ENCODE results near the gene ZNF784. TPM values are rescaled to one million over a fixed set of nuclear protein-coding genes. Genes with fewer than 3 reads are reported as not detected.
A peak's percentile ranks its signal among the peaks of the same experiment; 100 is the strongest.

The ZNF784 gene
- total and polyA plus RNA-seq, 2 of the 8 experiments (the other 6 are each of a cell fraction or from before 2014, with no cell fraction given) = 6.5 to 8.0 TPM

DNA sequence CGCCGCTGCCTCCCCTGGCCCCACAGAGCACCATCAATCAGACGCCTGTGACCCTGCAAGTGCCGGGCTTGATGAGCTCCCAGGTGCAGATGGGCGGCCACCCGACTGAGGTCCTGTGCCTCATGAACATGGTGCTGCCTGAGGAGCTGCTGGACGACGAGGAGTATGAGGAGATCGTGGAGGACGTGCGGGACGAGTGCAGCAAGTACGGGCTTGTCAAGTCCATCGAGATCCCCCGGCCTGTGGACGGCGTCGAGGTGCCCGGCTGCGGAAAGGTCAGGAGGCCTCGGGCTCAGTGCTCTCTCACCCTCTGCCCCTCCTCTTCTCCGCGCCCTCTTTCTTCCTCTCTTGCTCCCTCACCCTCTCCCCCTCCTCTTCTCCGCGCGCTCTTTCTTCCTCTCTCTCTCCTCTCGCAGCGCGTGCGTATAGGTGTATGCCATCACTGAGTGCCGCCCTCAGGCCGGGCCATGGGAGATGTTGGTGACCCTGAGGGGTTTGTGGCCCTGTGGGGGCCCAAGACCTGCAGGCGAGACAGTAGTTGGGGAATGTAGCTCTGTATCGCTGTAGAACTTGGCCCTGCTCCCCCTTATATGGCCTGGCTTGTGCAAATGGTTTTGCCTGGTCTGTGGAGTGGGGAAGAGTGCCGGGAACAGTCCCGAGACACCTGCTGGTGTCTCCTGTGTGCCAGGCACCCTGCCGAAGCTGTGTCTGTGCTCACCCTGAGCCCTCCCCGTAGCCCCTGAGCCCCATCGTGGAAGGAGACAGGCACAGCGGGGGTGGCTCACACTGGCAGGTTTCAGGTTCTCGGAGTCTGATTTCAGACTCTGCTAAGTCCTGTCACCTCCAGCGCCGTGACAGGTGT, 45.3 kb upstream of the ZNF784 start:
- peaks cover 4 to 62% of the 10 kb centered on the region in 2 experiments; a peak in 3 of 4 replicates for H3K79me2 ChIP-seq (ENCODE audit: control insufficient read depth in 1 of 2, insufficient read depth in 2 of 2, low read length in 2 of 2)

More for the DNA sequence above, 45.3 kb upstream of the ZNF784 start:
- Histone ChIP-seq H3K9me3 (ENCODE audit: insufficient read depth in 2 of 2, low read depth in 1 of 2, low read length in 1 of 2) (no peaks in the 10 kb centered on the region), H3K4me1 (replicated peaks in 1 of 4; ENCODE audit: control insufficient read depth in 3 of 4, insufficient read depth in 4 of 4, low read length in 3 of 4) (peaks cover 0 to 11% (median 5%) of the 10 kb centered on the region in 4 experiments; a peak in 5 of 7 replicates), H3K4me2 (ENCODE audit: insufficient read depth in 1 of 2, low read depth in 2 of 2, low read length in 2 of 2) (no peak overlapping the region), H2AK5ac (ENCODE audit: low read depth, low read length) (no peak overlapping the region), H2BK12ac (ENCODE audit: low read depth, low read length) (peak overlapping the region; percentile 39; the same call in 1 of the 2 replicates), H3K79me1 (ENCODE audit: low read depth, low read length) (peaks cover 15% of the 10 kb centered on the region), H3K23me2 (ENCODE audit: low read depth, low read length) (no peaks in the 10 kb centered on the region), H3K18ac (ENCODE audit: extremely low read depth, low read length) (no peak overlapping the region), H3K56ac (replicated peaks; ENCODE audit: insufficient read length, low read depth, low read length) (no peak overlapping the region), H3K14ac (ENCODE audit: insufficient read length) (no peak overlapping the region), H3K4ac (replicated peaks; ENCODE audit: insufficient read length, low read depth, low read length) (no peak overlapping the region), H4K20me1 (replicated peaks in 1 of 2; ENCODE audit: control insufficient read depth in 1 of 2, insufficient read depth in 2 of 2, low read length in 2 of 2) (peaks cover 31 to 45% of the 10 kb centered on the region in 2 experiments), H3K9ac (replicated peaks in 1 of 4; ENCODE audit: extremely low read depth in 1 of 4, low read depth in 3 of 4, low read length in 3 of 4) (no peak overlapping the region), H2BK120ac (replicated peaks; ENCODE audit: low read depth, low read length) (no peak overlapping the region), H4K5ac (ENCODE audit: insufficient read length, low read depth, low read length) (no peak overlapping the region), H3K27me3 (replicated peaks in 1 of 4; ENCODE audit: control insufficient read depth in 3 of 4, extremely low read depth in 1 of 4, insufficient read depth in 3 of 4, low read length in 3 of 4) (no peaks in the 10 kb centered on the region), H3K27ac (ENCODE audit: low read depth, low read length) (no peak overlapping the region; the same call in 1 of the 2 replicates), H2BK20ac (ENCODE audit: low read length) (no peak overlapping the region), H4K8ac (ENCODE audit: extremely low read depth, insufficient read depth, low read length) (peak overlapping the region; percentile 96), H2BK5ac (ENCODE audit: low read depth, low read length) (no peak overlapping the region; the same call in 1 of the 2 replicates), H3K36me3 (ENCODE audit: control insufficient read depth in 2 of 4, insufficient read depth in 4 of 4, low read length in 3 of 4) (peaks cover 34 to 49% (median 40%) of the 10 kb centered on the region in 4 experiments), H3K4me3 (ENCODE audit: extremely low read depth in 1 of 4, insufficient read depth in 2 of 4, low read depth in 3 of 4, low read length in 4 of 4) (no peak overlapping the region), H3K23ac (ENCODE audit: insufficient read length) (no peak overlapping the region), H4K91ac (replicated peaks; ENCODE audit: insufficient read length, low read length) (no peak overlapping the region), H2AFZ (ENCODE audit: low read length) (no peak overlapping the region), H2BK15ac (ENCODE audit: low read length) (no peak overlapping the region)
- CTCF ChIA-PET (ENCODE audit: partially characterized antibody) = interaction anchor here (1.0 to 1.3 kb wide), 2 partner anchors 15 to 17 kb away, joined by 4 to 6 read pairs; no protein-coding TSS in a partner anchor
- POLR2A ChIA-PET (ENCODE audit: partially characterized antibody) = interaction anchor here (7.1 kb wide), 1 partner anchor 11 kb away, joined by 75 read pairs; no protein-coding TSS in a partner anchor
- no peak for FAIRE-seq
- TF ChIP-seq HDAC6 (IDR thresholded peaks at IDR 0.05; ENCODE audit: low read depth, low read length) = no peak
- TF ChIP-seq POLR2AphosphoS5 (IDR thresholded peaks at IDR 0.05; ENCODE audit: low read depth, low read length) = peak; percentile 34; the same call in 1 of the 2 replicates
- DNase-seq (ENCODE audit: low read depth in 1 of 2, low spot score in 2 of 2) = no peak
- 90 to 97% methylated on average over 4 to 43 of the region's 43 CpGs for WGBS, 2 experiments (ENCODE audit: extremely low coverage in 1 of 2, insufficient coverage in 1 of 2, insufficient read length in 1 of 2, insufficient replicate concordance in 2 of 2, low coverage in 1 of 2, low lambda C conversion rate in 2 of 2, missing lambda C conversion rate in 1 of 2)
